HepG2 (cell line): ENCODE measurements around the gene HAUS7. TPM values are rescaled to one million over a fixed set of nuclear protein-coding genes. Genes with fewer than 3 reads are reported as not detected.
A peak's percentile ranks its signal among the peaks of the same experiment; 100 is the strongest.

Experiments
- ISL2 ChIP-seq: sonication (generic); formaldehyde crosslinking; IDR thresholded peaks from 2 replicates; pipeline ENCODE4 v1.5.0; 2020; ENCODE audit warnings: missing genetic modification reagents
- KDM5B ChIP-seq: sonication (generic); formaldehyde crosslinking; IDR thresholded peaks from 2 replicates; pipeline ENCODE4 v1.4.0; 2020; ENCODE audit warnings: missing genetic modification reagents, mild to moderate bottlenecking, borderline replicate concordance
- RAD21 ChIP-seq: fragments of 450-650 bp; formaldehyde crosslinking; IDR thresholded peaks from 2 replicates; pipeline ENCODE4 v1.5.0; 2020; ENCODE audit warnings: mild to moderate bottlenecking
- REL ChIP-seq: sonication (generic); formaldehyde crosslinking; conservative IDR thresholded peaks from 2 replicates; pipeline ENCODE4 v1.8.0; 2022; ENCODE audit warnings: mild to moderate bottlenecking, missing genetic modification reagents, moderate library complexity
- RNF2 ChIP-seq: fragments of 450-650 bp; conservative IDR thresholded peaks from 2 replicates; pipeline ENCODE4 v1.6.1; 2016; ENCODE audit warnings: low read depth
- SALL1 ChIP-seq: sonication (generic); formaldehyde crosslinking; IDR thresholded peaks from 2 replicates; pipeline ENCODE4 v1.8.0; 2022; ENCODE audit warnings: mild to moderate bottlenecking, missing genetic modification reagents
- ZC3H13 ChIP-seq: sonication (generic); formaldehyde crosslinking; IDR thresholded peaks from 2 replicates; pipeline ENCODE4 v1.8.1; 2023; ENCODE audit warnings: mild to moderate bottlenecking, missing genetic modification reagents, moderate library complexity
- ZFP62 ChIP-seq: sonication (generic); formaldehyde crosslinking; IDR thresholded peaks from 2 replicates; pipeline ENCODE4 v1.4.0; 2020; ENCODE audit warnings: missing genetic modification reagents
- ZFX ChIP-seq: sonication (generic); formaldehyde crosslinking; IDR thresholded peaks from 2 replicates; pipeline ENCODE4 v1.4.0; 2020; ENCODE audit warnings: mild to moderate bottlenecking, low read depth, missing genetic modification reagents, moderate library complexity
- ZMYM2 ChIP-seq: sonication (generic); formaldehyde crosslinking; IDR thresholded peaks from 2 replicates; pipeline ENCODE4 v1.8.0; 2022; ENCODE audit warnings: mild to moderate bottlenecking, missing genetic modification reagents
- ZMYM4 ChIP-seq: sonication (generic); formaldehyde crosslinking; IDR thresholded peaks from 2 replicates; pipeline ENCODE4 v1.8.1; 2023; ENCODE audit warnings: mild to moderate bottlenecking, missing genetic modification reagents
- ZNF253 ChIP-seq: sonication (generic); formaldehyde crosslinking; IDR thresholded peaks from 2 replicates; pipeline ENCODE4 v1.8.0; 2022; ENCODE audit warnings: mild to moderate bottlenecking, missing genetic modification reagents, borderline replicate concordance
- ZNF619 ChIP-seq: sonication (generic); formaldehyde crosslinking; IDR thresholded peaks from 2 replicates; pipeline ENCODE4 v1.4.0; 2020; ENCODE audit warnings: mild to moderate bottlenecking, missing genetic modification reagents
- ZNF644 ChIP-seq: IDR thresholded peaks from 2 replicates; pipeline ENCODE4 v1.6.1; 2016; ENCODE audit warnings: low read depth
- ZZZ3 ChIP-seq: sonication (generic); formaldehyde crosslinking; IDR thresholded peaks from 2 replicates; pipeline ENCODE4 v1.4.0; 2020; ENCODE audit warnings: missing genetic modification reagents, mild to moderate bottlenecking, borderline replicate concordance
- polyA plus RNA-seq, 8 experiments: library from polyadenylated mRNA; depleted of rRNA in 3 of 8; stranded (reverse) in 7 of 8; unstranded in 1 of 8; fragments of >200 nt; fragmentation: Illumina TruSeq in 4 of 8; extraction: Trizol in 4 of 8; gene quantifications; 2 replicates each; pipeline versions ENCODE4 v1.2.1 to v1.2.3, GENCODE V29; 2011 to 2016; ENCODE audit warnings: low read depth in 4 of 8, missing spikeins in 1 of 8, mixed read lengths in 1 of 8; ENCODE audit not compliant: insufficient read depth in 1 of 8
- total RNA-seq, 5 experiments: library from RNA; depleted of rRNA; stranded (reverse); fragments of >200 nt; fragmentation: Illumina TruSeq; extraction: Trizol; gene quantifications; 2 replicates each; pipeline ENCODE4 v1.2.3, GENCODE V29; 2016; ENCODE audit warnings: low read depth in 1 of 5
- TF ChIP-seq, protein P1 (sequence below): fragments of 450-650 bp; IDR thresholded peaks from 2 replicates; pipeline ENCODE4 v1.6.1; 2017; ENCODE audit warnings: mild to moderate bottlenecking
- TF ChIP-seq, protein P2 (sequence below): sonication (generic); formaldehyde crosslinking; IDR thresholded peaks from 2 replicates; pipeline ENCODE4 v1.5.0; 2020; ENCODE audit warnings: missing genetic modification reagents
- TF ChIP-seq, protein P3 (sequence below): sonication (generic); formaldehyde crosslinking; IDR thresholded peaks from 2 replicates; pipeline ENCODE4 v1.4.0; 2020; ENCODE audit warnings: mild to moderate bottlenecking, missing genetic modification reagents
- TF ChIP-seq, protein P4 (sequence below): sonication (generic); formaldehyde crosslinking; IDR thresholded peaks from 2 replicates; pipeline ENCODE4 v1.4.0; 2020; ENCODE audit warnings: missing genetic modification reagents, mild to moderate bottlenecking, borderline replicate concordance
- TF ChIP-seq, protein P5 (sequence below): sonication (generic); formaldehyde crosslinking; IDR thresholded peaks from 2 replicates; pipeline ENCODE4 v1.5.0; 2020; ENCODE audit warnings: missing genetic modification reagents, mild to moderate bottlenecking, borderline replicate concordance

Gene HAUS7
- total and polyA plus RNA-seq, 2 of the 13 experiments (the other 11 are each of a cell fraction or from before 2014, with no cell fraction given), result 10.9 to 42.4 TPM

DNA sequence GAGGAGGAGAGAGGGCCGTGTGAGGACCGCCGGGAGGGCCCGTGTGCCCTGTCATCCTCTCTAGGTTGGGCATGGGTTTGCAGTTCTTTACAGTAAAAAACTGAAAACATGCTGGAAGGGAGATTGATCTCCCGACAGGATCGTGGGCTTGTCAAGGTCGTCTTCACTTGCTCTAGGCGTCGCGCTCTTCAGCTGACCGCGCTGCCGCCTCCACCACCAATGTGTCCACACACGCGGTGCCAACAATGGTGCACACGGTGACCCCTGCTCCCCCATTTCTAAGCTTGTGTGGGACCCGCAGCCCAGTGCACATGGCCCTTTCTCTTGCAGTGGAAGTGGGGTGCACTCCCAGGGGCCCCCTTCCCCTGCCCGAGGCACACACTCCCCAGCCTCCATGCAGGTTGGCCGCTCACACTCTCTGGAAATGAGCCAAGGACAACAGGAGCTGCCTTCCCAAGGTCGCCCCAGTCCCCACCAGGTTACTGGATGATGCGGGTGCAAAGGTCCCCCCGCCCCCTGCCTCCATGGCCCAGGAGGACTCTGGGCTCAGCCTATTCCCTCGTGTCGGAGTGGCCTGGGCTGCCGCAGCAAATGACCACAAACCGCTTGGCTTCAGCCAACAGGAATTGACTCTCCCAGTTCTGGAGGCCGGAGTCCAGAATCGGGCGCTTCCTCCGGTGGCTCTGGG is 60.8 kb downstream of the HAUS7 start (continued):
- TF ChIP-seq, protein P1, sequence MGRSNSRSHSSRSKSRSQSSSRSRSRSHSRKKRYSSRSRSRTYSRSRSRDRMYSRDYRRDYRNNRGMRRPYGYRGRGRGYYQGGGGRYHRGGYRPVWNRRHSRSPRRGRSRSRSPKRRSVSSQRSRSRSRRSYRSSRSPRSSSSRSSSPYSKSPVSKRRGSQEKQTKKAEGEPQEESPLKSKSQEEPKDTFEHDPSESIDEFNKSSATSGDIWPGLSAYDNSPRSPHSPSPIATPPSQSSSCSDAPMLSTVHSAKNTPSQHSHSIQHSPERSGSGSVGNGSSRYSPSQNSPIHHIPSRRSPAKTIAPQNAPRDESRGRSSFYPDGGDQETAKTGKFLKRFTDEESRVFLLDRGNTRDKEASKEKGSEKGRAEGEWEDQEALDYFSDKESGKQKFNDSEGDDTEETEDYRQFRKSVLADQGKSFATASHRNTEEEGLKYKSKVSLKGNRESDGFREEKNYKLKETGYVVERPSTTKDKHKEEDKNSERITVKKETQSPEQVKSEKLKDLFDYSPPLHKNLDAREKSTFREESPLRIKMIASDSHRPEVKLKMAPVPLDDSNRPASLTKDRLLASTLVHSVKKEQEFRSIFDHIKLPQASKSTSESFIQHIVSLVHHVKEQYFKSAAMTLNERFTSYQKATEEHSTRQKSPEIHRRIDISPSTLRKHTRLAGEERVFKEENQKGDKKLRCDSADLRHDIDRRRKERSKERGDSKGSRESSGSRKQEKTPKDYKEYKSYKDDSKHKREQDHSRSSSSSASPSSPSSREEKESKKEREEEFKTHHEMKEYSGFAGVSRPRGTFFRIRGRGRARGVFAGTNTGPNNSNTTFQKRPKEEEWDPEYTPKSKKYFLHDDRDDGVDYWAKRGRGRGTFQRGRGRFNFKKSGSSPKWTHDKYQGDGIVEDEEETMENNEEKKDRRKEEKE, result no peak
- TF ChIP-seq ISL2 (no peak), RAD21 (CRISPR knock-in tag) (no peak), REL (CRISPR knock-in tag) (no peak), ZNF619 (CRISPR knock-in tag) (no peak), ZNF253 (no peak), ZC3H13 (no peak), SALL1 (CRISPR knock-in tag) (peak; percentile 72), ZZZ3 (CRISPR knock-in tag) (no peak), ZFX (CRISPR knock-in tag) (peak; percentile 64), ZFP62 (no peak), ZMYM4 (CRISPR knock-in tag) (peak; percentile 63), RNF2 (no peak), ZNF644 (0 out of 2 replicates have a peak, but pooled peaks have one; percentile 23), ZMYM2 (no peak), KDM5B (CRISPR knock-in tag) (no peak; the same call in 1 of the 2 replicates)
- TF ChIP-seq, protein P2, sequence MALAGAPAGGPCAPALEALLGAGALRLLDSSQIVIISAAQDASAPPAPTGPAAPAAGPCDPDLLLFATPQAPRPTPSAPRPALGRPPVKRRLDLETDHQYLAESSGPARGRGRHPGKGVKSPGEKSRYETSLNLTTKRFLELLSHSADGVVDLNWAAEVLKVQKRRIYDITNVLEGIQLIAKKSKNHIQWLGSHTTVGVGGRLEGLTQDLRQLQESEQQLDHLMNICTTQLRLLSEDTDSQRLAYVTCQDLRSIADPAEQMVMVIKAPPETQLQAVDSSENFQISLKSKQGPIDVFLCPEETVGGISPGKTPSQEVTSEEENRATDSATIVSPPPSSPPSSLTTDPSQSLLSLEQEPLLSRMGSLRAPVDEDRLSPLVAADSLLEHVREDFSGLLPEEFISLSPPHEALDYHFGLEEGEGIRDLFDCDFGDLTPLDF, result no peak
- TF ChIP-seq, protein P3, sequence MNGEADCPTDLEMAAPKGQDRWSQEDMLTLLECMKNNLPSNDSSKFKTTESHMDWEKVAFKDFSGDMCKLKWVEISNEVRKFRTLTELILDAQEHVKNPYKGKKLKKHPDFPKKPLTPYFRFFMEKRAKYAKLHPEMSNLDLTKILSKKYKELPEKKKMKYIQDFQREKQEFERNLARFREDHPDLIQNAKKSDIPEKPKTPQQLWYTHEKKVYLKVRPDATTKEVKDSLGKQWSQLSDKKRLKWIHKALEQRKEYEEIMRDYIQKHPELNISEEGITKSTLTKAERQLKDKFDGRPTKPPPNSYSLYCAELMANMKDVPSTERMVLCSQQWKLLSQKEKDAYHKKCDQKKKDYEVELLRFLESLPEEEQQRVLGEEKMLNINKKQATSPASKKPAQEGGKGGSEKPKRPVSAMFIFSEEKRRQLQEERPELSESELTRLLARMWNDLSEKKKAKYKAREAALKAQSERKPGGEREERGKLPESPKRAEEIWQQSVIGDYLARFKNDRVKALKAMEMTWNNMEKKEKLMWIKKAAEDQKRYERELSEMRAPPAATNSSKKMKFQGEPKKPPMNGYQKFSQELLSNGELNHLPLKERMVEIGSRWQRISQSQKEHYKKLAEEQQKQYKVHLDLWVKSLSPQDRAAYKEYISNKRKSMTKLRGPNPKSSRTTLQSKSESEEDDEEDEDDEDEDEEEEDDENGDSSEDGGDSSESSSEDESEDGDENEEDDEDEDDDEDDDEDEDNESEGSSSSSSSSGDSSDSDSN, result peak; percentile 39; the same call in 1 of the 2 replicates
- TF ChIP-seq, protein P4, sequence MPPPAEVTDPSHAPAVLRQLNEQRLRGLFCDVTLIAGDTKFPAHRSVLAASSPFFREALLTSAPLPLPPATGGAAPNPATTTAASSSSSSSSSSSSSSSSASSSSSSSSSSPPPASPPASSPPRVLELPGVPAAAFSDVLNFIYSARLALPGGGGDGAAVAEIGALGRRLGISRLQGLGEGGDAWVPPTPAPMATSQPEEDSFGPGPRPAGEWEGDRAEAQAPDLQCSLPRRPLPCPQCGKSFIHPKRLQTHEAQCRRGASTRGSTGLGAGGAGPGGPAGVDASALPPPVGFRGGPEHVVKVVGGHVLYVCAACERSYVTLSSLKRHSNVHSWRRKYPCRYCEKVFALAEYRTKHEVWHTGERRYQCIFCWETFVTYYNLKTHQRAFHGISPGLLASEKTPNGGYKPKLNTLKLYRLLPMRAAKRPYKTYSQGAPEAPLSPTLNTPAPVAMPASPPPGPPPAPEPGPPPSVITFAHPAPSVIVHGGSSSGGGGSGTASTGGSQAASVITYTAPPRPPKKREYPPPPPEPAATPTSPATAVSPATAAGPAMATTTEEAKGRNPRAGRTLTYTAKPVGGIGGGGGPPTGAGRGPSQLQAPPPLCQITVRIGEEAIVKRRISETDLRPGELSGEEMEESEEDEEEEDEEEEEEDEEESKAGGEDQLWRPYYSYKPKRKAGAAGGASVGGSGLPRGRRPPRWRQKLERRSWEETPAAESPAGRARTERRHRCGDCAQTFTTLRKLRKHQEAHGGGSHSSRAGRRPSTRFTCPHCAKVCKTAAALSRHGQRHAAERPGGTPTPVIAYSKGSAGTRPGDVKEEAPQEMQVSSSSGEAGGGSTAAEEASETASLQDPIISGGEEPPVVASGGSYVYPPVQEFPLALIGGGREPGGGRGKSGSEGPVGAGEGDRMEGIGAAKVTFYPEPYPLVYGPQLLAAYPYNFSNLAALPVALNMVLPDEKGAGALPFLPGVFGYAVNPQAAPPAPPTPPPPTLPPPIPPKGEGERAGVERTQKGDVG (CRISPR knock-in tag), result no peak
- TF ChIP-seq, protein P5, sequence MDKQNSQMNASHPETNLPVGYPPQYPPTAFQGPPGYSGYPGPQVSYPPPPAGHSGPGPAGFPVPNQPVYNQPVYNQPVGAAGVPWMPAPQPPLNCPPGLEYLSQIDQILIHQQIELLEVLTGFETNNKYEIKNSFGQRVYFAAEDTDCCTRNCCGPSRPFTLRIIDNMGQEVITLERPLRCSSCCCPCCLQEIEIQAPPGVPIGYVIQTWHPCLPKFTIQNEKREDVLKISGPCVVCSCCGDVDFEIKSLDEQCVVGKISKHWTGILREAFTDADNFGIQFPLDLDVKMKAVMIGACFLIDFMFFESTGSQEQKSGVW (CRISPR knock-in tag), result no peak
